ENCODE measurements around the gene KDM3A.

KDM3A gene

DNA sequence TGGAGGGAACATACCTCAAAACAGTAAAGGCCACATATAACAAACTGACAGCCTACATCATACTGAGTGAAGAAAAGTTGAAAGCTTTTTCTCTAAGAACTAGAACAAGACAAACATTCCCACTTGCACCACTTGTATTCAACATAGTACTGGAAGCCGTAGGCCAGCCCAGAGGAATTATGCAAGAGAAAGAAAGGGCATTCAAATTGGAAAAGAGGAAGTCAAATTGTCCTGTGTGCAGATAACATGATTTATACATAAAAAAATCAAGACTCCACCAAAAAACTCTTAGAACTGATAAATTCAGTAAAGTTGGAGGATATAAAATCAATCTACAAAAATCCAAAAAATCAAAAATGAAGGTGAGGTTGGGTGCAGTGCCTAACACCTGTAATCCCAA is 8.0 kb upstream of the KDM3A start:
- TF ChIP-seq, protein P1, sequence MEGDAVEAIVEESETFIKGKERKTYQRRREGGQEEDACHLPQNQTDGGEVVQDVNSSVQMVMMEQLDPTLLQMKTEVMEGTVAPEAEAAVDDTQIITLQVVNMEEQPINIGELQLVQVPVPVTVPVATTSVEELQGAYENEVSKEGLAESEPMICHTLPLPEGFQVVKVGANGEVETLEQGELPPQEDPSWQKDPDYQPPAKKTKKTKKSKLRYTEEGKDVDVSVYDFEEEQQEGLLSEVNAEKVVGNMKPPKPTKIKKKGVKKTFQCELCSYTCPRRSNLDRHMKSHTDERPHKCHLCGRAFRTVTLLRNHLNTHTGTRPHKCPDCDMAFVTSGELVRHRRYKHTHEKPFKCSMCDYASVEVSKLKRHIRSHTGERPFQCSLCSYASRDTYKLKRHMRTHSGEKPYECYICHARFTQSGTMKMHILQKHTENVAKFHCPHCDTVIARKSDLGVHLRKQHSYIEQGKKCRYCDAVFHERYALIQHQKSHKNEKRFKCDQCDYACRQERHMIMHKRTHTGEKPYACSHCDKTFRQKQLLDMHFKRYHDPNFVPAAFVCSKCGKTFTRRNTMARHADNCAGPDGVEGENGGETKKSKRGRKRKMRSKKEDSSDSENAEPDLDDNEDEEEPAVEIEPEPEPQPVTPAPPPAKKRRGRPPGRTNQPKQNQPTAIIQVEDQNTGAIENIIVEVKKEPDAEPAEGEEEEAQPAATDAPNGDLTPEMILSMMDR (IDR thresholded peaks at IDR 0.05; ENCODE audit: low read length, missing control alignments) = no peak
- no peak for DNase-seq (ENCODE audit: low read depth)
- no peak overlapping the region for H3K4me3 ChIP-seq (replicated peaks; ENCODE audit: low read depth, low read length)

DNA sequence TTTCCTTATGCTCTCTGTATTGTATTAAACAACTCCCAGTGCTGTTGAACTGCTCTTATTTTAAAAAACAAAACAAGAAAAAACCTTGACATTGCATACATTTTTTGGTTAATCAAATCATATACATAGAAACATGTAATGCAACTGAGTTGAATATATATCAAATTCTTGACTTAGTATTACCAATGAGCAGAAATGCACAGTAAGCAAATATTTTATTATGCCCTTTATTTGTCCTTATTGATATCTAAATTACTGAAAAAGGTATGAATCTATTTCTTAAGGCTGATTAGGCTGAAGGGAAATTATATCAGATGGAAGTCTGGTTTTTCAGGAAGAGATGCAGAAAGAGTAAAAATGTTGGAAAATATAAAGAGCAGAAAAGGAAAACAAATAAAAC is 6.9 kb upstream of the KDM3A start:
- DNase-seq (ENCODE audit: low read depth) = no peak
- TF ChIP-seq, protein P1 (IDR thresholded peaks at IDR 0.05; ENCODE audit: low read length, missing control alignments) = no peak
- no peak overlapping the region for H3K4me3 ChIP-seq (replicated peaks; ENCODE audit: low read depth, low read length)

DNA sequence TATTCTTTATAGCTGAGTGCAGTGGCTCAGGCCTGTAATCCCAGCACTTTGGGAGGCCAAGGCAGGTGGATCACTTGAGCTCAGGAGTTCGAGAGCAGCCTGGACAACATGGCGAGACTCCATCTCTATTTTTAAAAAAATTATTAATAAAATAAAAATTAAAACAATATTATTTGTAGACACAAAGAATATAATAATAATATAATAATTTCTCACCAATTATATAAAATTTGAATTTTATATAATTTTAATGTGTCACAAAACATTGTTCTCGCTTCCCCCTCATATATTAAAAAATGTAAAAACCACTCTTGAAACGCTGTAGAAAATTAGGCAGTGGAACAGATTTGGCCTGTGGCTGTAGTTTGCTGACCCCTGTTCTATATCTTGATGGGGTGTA is 5.6 kb upstream of the KDM3A start:
- no peak overlapping the region for H3K4me3 ChIP-seq (replicated peaks; ENCODE audit: low read depth, low read length)
- DNase-seq (ENCODE audit: low read depth) = no peak
- TF ChIP-seq, protein P1 (IDR thresholded peaks at IDR 0.05; ENCODE audit: low read length, missing control alignments) = no peak

DNA sequence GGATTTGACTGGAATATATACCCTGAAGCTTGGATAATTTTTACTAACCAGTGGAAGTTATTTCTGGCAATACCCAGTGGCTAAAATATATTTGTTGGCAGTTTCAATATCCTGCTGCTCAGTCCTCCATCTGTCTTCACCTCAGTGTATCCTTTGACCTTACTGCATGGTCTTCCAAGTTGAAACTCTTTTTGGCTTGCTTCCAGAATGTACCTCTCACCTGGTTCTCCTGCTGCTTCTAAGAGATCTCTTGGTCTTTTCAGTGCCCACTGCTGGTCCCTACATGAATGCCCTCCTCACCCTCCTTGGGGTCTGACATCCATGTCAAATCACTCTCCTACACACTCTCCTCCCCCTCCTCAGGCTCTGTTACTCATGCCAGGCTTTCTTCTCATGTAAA is 4.8 kb upstream of the KDM3A start:
- no peak overlapping the region for H3K4me3 ChIP-seq (replicated peaks; ENCODE audit: low read depth, low read length)
- TF ChIP-seq, protein P1 (IDR thresholded peaks at IDR 0.05; ENCODE audit: low read length, missing control alignments) = no peak
- no peak for DNase-seq (ENCODE audit: low read depth)

DNA sequence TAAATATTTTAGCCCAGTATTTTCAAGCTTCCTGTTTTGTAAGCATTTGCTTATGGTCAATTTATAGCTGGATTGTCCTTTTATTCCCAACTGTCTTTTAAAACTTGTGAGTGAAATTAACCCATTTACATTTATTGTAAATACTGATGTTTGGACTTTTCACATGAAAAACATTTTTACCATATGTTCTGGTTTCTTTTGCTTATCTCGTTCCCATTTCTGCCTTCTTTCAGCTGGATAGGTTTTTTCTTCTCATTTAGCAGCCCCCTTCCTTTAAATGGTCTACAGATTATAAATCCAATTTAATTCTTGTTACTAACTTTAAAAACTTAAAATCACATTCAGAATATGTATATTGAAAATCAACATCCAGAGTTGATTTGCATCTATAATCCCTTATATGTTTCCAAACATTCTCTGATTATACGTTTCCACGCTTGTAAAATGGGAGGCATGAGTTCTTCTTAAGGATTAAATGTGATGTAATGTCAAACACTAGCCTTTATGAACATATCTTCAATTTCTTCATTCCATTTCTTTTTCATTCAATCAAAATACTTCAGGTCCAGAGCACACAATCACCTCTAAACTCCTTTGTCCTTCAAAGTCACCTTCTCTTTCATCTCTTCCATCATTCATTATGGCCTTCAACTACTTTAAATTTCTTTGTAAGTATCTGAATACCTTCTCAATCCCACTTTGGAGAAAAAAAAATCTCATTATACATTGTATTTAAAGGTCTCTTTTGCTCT is 1.1 kb upstream of the KDM3A start:
- no peak overlapping the region for H3K4me3 ChIP-seq (replicated peaks; ENCODE audit: low read depth, low read length)
- TF ChIP-seq, protein P1 (IDR thresholded peaks at IDR 0.05; ENCODE audit: low read length, missing control alignments) = no peak
- no peak for DNase-seq (ENCODE audit: low read depth)

DNA sequence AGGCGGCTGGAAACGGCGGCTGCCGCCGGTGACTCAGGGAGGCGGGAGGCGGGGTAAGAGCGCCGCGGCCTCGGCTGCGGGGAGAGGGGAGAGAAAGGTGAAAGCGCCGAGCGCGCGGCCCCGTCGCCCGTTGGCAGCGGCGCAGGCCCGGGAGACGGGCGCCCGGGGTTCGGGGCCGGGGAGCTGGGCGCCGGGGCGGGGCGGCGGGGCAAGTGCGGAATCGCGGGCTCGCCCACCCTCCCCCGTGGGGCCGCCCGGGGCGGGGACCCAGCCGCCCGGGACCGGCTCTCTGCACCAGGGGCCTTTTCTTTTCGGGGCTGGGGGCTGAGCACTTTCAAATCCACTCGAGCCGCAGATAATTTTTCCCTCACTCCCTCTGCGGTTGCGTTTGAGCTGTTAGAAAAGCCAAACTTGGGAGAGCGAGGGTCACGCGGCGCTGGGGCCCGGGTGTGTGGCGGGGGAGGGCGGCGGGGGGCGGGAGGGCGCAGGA is 266 bp downstream of the KDM3A start:
- no peak for DNase-seq (ENCODE audit: low read depth)
- TF ChIP-seq, protein P1 (IDR thresholded peaks at IDR 0.05; ENCODE audit: low read length, missing control alignments) = no peak
- H3K4me3 ChIP-seq (replicated peaks; ENCODE audit: low read depth, low read length) = peak overlapping the region; percentile 80
